Urothelium cell line (cell line): ENCODE measurements around the gene ASGR2.
"Not testable (repeated sequence)": the region's sequence is repeated elsewhere in the genome, so short reads cannot be mapped to it uniquely, and the experiment has no call there.

ENCODE experiments used
- DNase-seq: peaks from one replicate; pipeline ENCODE4 v3.0.0; 2011; ENCODE audit warnings: low spot score, mixed read lengths
- FAIRE-seq: peaks from 2 replicates; lab custom pipeline; 2011; peaks lifted over from hg19 to GRCh38; lab: Jason Lieb, UNC

Gene ASGR2

GRCh38 chr17:7126386-7126785 lies 11.8 kb upstream of the ASGR2 start:
- DNase-seq, FAIRE-seq: not testable (repeated sequence)

GRCh38 chr17:7124923-7125322 lies 10.3 kb upstream of the ASGR2 start:
- DNase-seq (no peak), FAIRE-seq (no peak)

DNA sequence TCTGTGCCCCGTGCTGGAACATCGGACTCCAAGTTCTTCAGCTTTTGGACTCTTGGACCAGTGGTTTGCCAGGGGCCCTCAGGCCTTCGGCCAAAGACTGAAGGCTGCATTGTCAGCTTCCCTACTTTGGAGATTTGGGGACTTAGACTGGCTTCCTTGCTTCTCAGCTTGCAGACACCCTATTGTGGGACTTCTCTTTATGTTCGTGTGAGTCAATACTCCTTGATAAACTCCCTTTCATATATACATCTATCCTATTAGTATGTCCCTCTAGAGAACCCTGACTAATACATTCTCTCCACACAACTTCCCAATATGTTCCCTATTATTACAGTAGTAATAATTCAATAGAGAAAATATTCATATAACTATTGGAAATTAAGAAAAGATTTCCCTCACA lies 9.2 kb upstream of the ASGR2 start:
- FAIRE-seq (no peak), DNase-seq (no peak)

GRCh38 chr17:7122381-7122780 lies 7.8 kb upstream of the ASGR2 start:
- DNase-seq: no peak
- no peak for FAIRE-seq

DNA sequence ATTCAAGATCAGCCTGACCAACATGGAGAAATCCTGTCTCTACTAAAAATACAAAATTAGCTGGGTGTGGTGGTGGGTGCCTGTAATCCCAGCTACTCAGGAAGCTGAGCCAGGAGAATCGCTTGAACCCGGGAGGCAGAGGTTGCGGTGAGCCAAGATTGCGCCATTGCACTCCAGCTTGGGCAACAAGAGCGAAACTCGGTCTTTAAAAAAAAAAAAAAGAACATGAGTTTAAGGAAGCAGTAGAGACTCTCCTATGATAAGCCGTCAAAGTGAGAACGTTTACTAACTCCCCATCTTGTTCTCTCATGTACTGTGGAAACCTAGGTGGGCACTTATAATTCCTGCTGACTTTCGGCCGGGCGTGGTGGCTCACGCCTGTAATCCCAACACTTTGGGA lies 6.0 kb upstream of the ASGR2 start:
- FAIRE-seq: not testable (repeated sequence)

DNA sequence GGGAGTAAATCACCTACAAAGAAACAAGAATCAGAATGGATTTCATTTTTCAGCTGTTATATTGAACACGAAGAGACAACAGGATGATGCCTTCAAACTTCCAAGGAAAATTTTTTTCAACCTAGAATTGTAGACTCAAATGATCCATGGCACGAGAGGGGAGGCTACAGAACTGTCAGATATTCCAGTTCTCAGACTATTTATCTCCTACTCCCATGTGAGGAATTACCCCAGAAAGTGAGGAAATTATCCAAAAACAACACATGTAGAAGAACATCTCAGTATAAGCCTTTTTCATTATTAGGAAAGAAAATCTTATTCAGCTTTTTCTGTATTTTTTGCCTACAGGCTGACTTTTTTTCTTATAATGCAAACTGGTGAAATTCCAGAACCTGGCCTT lies 5.5 kb upstream of the ASGR2 start:
- FAIRE-seq: no peak

More for the DNA sequence above, 6.0 kb upstream of the ASGR2 start:
- DNase-seq: not testable (repeated sequence)

DNA sequence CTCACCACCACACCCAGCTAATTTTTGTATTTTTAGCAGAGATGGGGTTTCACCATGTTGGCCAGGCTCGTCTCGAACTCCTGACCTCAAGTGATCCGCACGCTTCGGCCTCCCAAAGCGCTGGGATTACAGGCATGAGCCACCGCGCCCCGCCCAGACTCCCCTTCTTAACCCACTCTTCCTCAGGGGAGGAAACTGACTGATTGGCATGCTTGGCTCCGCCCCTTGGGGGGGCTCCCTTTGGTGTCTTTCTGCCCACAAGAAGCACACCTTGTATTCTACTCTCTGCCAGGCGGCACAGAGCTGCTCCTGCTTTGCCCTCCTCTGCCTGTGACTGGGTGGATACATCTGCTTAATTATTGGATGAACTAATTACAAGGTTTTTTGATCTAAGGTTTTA lies 4.7 kb upstream of the ASGR2 start:
- FAIRE-seq: no peak
- DNase-seq: no peak

More for the DNA sequence above, 5.5 kb upstream of the ASGR2 start:
- no peak for DNase-seq

GRCh38 chr17:7114875-7115614 lies 423 bp upstream of the ASGR2 start:
- no peak for DNase-seq
- FAIRE-seq: no peak

DNA sequence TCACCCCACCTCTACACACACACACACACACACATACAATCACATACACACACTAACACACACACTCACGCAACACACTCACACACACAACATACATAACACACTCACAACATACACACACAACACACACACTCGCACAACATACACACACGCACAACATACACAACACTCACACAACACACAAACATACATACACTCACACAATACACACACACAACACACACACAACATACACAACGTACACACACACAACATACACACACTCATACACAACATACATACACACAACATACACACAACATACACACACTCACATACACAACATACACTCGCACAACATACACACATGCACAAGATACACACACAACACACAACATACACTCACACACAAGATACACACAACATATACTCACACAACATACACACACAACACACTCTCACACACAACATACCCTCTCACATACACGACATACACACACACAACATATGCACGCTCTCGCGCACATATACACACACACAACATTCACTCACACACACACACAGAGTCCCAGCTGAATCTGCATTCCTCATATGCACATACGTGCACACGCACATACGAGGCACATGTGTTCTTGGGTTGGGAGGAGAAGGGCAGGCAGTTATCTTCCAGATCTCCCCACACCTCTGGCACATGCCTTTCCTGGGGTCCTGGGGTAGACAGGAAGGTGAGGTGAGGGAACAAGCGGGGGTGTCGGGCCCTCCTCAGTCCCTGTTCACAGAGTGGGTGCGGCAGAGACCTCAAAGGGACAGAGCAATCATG lies 1.1 kb downstream of the ASGR2 start:
- DNase-seq (no peak), FAIRE-seq (peak; percentile 96)

DNA sequence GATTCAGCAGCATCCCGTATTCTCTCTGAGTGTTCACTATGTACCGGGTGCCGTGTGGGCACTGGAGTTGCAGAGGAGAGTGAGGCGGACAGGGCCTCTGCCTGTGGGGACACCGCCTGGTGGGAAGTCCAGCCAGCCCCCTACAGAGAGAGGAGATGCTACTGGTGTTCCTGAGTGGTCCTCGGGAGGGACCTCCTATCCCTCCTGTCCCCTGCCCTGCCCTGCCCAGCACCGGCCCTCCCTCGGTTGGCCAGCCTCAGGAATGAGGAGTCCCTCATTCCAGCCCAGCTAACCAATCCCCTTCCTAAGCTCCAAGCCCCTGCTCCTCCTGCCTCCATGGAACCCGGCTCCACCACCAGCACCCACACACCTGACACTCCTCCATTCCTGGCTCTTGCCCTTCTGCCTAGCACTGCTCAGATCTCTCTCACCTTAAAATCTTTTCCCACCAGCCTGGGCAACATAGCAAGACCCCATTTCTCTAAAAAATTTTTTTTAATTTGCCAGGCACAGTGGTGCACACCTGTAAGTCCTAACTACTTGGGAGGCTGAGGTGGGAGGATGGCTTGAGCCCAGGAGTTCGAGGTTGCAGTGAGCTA lies 2.0 kb downstream of the ASGR2 start:
- DNase-seq (no peak), FAIRE-seq (no peak)

DNA sequence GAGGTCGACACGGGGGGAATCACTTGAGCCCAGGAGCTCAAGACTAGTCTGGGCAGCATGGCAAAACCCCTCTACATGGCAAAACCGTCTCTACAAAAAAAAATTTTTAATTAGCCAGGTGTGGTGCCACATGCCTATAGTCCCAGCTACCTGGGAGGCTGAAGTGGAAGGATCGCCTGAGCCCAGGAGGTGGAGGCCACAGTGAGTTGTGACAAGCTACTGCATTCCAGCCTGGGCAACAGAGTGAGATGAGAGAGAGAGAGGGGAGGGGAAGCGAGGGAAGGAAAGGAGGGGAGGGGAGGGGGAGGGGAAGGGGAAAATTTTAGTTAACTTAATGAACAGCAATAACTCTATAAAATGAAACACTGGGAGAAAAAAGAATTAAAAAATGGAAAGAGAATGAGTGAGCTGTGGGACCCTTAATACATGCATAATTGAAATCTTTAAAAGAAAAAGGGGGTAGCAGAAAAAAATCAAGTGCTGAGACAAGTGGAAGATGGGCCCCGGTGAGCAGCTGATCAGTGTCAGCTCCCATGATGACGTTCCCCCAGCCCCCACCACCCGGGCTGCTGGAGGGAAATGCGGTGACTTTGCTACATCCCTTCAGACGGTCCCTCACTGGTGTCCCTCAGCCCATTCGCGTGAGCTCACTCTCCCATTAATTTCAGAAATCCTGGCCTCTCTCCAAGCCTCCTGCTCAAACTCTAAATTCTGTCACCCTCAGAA lies 2.7 kb downstream of the ASGR2 start:
- DNase-seq (no peak), FAIRE-seq (no peak)

DNA sequence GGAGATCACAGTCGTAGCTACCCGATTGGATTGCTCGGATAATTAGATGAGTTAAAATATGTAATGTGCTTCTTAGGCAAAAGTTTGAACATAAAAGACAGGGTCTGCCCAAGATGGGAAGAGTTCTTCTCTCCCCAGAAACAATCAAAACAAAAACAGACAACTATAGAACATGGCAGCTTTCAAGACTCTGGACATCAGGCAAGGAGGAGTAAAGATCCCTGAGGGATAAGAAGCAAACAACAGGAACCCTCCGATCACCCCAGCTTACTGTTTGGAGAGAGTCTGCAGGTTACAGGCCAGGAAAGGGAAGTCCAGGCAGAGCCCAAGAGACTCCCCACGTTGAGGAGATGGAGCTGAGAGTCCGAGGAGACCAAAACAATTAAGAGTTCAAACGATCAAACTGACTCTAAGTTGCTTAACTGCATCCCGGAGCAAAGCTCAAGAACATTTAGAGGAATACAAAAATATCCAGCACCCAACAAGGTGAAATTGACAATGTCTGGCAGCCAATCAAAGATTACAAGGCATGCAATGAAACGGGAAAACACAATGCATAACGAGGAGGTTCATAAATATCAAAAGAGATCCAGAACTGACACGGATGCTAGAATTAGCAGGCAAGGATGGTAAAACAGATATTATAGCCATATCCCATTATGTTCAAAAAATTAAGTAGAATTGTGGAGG lies 3.9 kb downstream of the ASGR2 start:
- no peak for DNase-seq

GRCh38 chr17:7109461-7110322 lies 4.9 kb downstream of the ASGR2 start:
- no peak for FAIRE-seq

More for the DNA sequence above, 3.9 kb downstream of the ASGR2 start:
- no peak for FAIRE-seq

DNA sequence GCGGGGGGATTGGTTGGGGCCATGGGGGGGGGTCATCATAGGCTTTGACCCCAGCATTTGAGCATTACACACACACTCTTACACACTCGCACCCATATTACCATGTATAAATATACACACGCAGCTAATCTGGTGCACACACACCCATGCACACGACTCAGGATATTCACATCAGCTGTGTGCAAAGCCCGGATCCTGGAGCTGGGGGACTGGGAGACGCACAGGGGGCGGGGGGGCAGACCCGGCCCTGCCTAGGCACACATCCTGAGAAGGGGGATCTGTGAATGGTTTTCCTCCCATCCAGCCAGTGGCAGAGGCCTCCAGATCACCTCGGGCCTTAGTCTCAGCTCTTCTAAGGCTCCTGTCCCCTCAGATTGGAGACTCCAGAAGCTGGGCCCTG lies 5.6 kb downstream of the ASGR2 start:
- DNase-seq: no peak
- FAIRE-seq: no peak

More at GRCh38 chr17:7109461-7110322, 4.9 kb downstream of the ASGR2 start:
- DNase-seq: no peak

GRCh38 chr17:7108560-7108925 lies 6.1 kb downstream of the ASGR2 start:
- DNase-seq (no peak), FAIRE-seq (no peak)

DNA sequence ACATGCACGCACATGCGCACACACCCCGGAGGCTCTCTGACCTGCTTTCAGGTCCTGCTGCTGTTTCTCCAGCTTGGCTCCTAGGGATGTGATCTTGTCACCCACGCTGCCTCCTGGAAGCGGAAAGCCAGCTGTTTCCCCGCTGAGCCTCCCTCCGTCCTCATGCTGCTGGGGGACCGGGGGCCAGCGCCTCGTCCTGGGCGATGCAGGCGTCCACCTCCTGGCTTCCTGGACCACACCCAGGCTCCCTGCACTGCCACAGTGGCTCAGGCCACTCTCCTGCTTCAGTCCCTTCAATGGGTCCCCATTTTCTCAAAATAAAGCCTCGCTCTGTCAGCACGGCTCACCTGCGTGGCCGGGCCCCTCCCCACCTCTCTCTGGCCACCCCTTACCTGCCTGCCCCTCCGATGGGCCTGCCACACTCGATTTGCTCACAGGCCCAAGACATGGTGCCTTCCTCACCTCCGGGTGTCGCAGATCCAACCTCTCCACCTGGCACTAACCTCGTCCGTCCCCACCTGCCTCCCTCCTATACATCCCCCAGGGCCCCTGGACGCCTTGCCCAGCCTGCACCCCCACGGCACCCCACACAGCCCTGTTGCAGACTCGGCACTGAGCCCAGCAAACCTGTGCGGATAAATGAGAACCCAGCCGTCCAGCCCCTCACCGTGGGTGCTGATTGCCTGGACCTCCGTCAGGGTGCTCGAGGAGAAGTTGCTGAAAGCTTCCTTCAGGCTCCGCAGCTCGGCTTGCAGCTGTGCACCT lies 6.6 kb downstream of the ASGR2 start:
- DNase-seq (no peak), FAIRE-seq (no peak)

DNA sequence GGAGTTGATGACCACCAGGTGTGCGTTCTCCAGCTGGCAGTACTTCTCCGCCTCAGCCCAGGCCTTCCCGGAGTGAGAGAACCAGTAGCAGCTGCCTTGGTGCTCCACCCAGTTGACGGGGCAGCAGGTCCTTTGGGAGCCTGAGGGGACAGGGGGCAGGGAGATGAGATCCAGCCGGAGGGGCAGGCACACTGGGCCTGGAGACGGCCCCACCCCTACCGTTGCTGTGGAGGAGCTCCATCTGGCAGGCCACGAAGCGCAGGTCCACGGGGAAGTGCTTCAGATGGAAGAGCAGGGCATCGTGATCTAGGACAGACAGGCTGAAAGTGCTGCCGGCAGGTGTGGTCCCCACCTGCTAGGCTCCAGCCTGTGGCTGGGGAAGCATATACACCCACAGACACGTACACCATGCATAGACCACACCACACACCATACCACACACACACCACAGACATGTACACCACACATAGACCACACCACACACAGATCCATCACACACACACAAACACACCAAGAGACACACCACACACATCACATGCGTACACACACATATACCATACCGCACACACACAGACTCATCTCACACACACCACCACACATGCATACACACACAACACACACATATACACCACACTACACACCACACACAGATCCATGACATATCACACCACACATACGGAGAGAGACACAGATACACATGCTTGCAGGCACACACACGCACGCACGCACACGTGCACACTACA lies 7.4 kb downstream of the ASGR2 start:
- DNase-seq (no peak), FAIRE-seq (no peak)

DNA sequence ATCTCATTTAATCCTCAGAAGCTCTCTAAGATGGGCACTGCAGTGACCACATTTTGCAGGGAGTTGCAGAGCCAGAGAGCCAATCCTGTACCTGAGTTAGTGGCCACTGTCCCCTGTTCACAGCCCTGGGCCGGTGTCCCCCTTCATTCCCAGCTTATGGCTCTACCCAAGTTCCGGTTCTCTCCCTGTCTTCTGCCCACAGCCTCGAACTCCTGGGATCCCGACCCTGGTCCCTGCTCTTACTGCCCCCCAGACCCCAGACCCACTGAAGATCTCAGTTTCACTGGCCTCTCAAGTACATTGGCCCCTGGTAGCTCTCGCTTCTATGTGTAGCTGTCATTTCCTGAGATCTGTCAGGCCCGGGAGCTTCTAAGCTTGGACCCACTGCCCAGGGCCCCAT lies 12.2 kb downstream of the ASGR2 start:
- DNase-seq (no peak), FAIRE-seq (no peak)
